HG03066 (cell line): ENCODE measurements around the gene PODXL.
"Not testable (repeated sequence)": the region's sequence is repeated elsewhere in the genome, so short reads cannot be mapped to it uniquely, and the experiment has no call there.

Source experiments
- ATAC-seq: cut with Tn5 transposase; IDR thresholded peaks from one replicate; pipeline ENCODE4 v1.9.1; 2021; ENCODE audit warnings: low read depth; ENCODE audit not compliant: unreplicated experiment

PODXL gene

GRCh38 chr7:131538813-131539179, 17.6 kb downstream of the PODXL start:
- no peak for ATAC-seq

DNA sequence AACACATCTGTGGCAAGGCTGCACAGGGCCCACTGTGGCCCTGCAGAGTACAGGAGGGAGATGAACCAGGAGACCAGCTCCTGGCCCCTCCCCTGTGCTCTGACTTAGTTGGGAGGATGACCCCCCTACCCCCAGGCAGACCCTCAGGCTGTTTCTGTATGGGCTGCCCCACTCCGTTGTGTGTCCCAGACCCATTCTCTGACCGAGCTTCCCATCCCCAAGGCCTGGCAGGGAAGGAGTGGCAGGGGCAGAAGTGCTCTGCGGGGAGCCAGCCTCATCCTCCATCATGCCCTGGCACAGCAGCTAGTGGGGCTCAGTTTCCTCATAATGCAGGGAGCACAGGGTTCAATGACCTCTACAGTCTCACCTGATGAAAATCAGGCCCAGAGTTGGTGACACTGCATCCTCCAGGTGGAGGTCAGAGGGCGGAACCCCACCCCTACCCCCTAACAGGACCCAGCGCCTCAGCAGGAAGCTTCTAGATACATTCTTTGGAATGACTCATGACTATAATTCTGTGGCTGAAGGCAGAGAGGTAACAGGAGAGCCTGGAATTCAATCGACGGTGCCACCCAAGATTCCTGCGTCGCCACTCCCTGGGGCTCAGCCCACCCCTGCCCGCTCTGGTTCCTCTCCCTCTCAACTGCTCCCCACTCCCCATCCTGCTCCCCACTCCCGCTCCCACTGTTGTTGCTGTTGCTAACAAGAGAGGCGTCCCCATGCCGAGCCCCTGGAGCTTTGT, 18.2 kb downstream of the PODXL start:
- ATAC-seq, result no peak

DNA sequence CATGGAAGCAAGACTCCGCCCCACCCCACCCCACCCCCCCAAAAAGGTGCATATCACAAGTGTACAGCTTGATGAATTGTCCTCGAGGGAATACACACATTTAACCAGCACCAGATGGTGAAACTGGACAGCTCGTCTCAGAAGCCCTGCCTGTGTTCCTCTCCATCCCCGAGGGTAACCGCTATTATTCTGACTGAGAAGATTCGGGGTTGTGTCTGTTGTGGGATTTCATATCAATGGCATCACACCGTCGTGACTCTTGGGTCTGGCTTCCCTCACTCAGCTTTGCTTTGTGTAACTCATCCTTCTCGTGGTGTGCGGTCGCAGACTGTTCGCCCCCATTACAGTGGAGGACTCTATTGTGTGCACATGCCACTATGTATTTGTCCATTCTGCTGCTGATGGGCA, 18.9 kb downstream of the PODXL start:
- ATAC-seq, result no peak

DNA sequence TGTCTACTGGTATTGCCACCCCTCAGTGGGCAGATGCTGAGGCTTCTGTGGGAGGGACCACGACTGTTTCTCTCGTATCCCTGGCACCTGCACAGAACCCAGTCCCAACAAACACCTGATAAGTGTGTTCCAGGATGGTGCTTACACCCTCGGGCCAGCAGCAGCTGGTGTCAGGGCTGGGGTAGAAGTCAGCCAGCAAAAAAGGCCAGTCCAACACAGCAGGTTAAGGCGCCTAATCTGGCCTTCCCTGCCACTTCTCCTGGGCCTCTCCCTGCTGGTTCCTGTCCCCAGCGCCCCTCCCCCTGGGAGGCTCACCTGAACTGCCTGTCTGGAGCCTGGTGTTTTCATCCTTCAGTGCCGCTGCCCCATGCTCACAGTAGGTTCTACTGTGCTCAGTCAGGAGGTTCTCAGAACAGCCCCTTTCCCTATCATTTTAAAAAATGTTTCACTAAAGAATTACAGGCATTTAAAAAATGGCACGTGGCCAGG, 20.0 kb downstream of the PODXL start:
- no peak for ATAC-seq

DNA sequence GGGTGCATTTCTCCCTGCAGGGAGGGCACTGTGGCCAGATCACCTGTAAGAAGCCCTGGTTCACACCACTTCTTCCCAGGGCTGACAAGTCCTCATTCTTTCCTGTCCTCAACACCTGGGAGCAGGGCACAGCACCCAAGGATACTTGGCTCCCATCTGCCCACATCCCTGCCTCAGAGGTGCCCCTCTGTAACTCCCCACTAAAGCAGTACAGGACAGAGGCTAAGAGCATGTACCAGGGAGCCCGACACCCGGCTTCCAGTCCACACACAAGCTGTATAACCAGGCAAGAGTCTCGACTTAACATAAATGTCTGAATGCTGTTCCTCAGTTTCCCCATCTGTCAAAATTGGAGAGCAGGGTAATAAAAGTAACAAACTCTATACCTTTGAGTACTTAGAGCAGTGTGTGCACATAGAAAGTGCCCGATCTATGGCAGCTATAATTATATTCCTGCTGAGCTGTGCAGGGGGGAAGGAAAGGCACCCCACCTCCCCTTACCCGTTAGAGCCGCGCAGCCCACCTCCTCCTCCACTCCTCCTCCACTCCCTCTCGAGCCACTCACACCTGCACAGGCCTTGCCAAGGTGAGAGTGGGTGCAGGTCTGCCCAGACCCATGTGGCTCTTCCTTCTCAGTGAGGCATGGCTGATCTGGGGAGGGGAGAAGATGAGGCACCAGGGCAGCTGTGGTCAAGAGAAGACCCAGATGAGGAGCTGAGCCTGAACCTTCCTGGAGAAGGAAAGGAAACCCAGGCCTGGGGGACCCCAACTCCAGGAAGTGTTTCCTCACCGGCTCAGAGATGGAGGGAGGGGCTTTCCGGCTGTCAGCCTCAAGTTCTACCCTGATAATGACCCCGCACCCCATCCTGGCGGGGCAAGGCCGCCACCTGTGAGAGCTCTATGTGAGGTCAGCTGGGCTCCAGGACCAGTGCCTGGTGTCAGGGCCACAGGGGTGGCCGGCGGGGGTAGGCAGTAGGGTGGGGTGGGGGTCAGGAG, 22.6 kb downstream of the PODXL start:
- ATAC-seq, result no peak

- no peak for ATAC-seq
Observed at GRCh38 chr7:131533151-131533559, 23.3 kb downstream of the PODXL start.

GRCh38 chr7:131532570-131533091, 23.8 kb downstream of the PODXL start:
- no peak for ATAC-seq

GRCh38 chr7:131530137-131530536, 26.3 kb downstream of the PODXL start:
- no peak for ATAC-seq

DNA sequence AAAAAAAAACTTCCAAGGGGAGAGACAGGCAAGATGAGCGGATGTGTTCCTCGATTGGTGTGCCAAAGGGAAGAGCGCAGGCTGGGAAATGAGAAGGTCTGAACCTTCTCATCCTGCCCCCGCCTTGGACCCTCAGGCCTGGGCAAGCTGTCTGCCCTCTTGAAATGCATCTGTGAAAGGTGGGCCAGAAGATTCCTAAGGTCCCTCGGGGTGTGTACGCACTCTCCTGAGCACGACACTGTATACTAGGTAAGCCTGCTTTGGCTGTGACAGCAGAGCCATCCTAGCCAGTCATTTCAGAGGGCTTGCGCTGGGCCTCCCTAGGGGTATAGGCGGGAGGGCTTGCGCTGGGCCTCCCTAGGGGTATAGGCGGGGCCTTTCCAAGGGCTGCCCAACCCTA, 26.8 kb downstream of the PODXL start:
- ATAC-seq, result no peak

- no peak for ATAC-seq
Observed at GRCh38 chr7:131529179-131529578, 27.2 kb downstream of the PODXL start.

GRCh38 chr7:131527456-131527855, 29.0 kb downstream of the PODXL start:
- ATAC-seq, result no peak

- no peak for ATAC-seq
Observed at GRCh38 chr7:131525820-131526219, 30.6 kb downstream of the PODXL start.

DNA sequence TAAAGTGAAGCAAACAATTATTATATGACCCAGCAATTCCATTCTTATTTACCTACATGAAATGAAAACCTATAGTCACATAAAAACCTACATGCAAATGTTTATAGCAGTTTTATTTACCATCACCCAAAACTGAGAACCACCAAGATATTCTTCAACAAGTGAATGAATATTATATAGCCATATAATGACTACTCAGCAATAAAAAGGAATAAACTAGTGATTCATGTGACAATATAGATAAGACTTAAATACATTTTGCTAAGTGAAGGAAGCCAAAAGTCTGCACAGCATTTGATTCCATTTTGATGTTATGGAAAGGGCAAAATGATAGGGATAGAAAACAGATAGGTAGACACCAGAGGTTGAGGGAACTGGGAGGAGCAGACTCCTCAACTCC, 31.7 kb downstream of the PODXL start:
- ATAC-seq, result no peak

DNA sequence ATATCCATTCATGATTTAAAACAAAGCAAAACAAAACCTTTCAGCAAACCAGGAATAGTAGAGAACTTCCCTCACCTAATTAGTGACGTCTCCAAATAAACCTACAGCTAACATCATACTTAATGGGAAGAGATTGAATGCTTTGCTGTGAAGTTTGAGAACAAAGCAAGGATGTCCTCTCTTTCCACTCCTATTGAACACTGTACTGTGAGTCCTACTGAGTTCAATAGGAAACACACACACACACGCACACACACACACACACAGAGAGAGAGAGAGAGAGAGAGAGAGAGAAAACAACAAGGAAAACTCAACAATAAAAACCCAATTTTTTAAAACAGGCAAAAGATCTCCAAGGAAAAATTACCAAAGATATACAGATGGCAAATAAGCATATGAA, 32.3 kb downstream of the PODXL start:
- ATAC-seq, result no peak

DNA sequence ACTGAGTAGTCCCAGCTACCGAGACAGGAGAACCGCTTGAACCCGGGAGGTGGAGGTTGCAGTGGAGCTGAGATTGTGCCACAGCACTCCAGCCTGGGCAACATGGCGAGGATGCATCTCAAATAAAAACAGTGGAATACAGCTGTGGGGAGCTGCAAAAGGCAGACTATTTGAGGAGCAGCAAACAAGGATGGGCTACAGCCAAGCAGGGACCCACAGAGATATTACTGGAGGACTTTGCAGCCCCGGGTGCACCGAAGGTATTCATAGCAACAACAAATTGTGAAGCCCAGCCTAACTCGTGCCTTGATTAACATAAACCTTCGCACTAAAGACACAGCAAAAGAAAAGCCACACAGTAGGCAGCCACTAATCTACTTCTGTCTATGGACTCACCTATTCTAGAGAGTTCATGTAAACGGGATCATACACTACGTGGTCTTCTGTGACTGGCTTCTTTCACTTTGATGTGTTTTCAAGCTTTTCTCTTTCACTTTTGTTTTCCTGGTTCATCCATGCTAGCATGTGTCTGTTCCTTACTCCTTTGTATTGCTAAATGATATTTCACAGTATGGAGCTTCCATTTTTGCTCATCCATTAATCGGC, 34.0 kb downstream of the PODXL start:
- no peak for ATAC-seq

DNA sequence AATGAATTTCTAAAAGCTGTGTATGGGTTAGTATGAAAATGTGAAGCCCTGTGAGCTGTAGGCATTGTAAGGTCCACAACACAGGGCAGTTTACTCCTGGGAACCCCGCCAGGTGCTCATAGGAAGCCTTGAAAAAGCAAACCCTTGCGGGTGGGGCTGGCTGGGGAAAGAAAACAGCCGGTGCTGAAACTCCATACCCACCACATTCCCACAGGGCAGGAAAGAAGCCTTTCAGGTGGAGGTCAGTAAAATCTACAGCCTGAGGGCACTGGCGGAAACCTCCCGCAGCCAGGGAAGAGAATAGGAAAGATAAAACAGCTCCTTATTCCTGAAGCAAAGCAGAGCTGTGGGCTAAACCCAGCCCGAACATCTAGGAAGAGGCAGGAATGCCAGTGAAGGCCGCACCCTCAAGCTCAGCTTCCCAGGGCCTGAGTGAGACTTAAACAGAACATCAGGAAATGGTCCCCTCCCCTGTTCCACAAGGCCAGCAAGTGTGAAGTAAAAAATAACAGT, 34.7 kb downstream of the PODXL start:
- ATAC-seq, result no peak

GRCh38 chr7:131518626-131519025, 37.8 kb downstream of the PODXL start:
- ATAC-seq, result no peak

DNA sequence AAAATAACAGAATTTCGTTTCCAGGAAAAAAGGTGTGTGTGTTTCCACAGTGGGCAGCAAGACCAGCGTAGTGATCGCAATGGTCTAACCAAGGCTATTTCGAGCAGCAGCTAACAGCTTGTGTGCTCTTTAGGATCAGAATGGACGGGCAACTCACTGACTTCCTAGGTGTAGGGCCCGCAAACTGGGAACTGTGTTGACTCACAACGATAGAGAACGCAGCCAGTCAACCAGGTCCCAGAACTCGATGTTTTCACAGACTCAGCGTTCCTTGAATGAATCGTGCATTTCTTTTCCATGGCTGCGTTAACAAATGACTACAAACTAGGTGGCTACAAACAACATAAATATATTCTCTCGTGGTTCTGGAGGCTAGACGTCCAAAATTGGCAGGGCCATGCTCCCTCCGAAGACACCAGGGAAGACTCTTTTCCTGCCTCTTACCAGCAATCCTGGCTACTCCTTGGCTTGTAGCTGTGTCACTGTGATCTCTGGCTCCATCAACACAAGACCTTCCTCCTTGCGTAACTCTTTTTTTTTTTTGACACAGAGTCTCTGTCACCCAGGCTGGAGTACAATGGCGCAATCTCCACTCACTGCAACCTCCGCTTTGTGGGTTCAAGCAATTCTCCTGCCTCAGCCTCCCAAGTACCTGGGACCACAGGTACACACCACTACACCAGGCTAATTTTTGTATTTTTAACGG, 39.1 kb downstream of the PODXL start:
- ATAC-seq, result no peak

- not testable (repeated sequence) for ATAC-seq
Observed at GRCh38 chr7:131515471-131515870, 41.0 kb downstream of the PODXL start.
